KOPT-K1 (cell line): Measurements from ENCODE around the gene SKOR1.
A peak's percentile ranks its signal among the peaks of the same experiment; 100 is the strongest.

Experiments used
- H3K27ac ChIP-seq: fragments of 200-600 bp; sonication (generic); 2 replicates; pipeline ENCODE4 v1.5.1; 2016; ENCODE audit warnings: antibody characterized with exemption, mild to moderate bottlenecking, low read depth, low read length; ENCODE audit not compliant: poor library complexity, severe bottlenecking
- H3K36me3 ChIP-seq: fragments of 200-600 bp; sonication (generic); 2 replicates; pipeline ENCODE4 v1.5.1; 2017; ENCODE audit warnings: antibody characterized with exemption, mild to moderate bottlenecking, low read length, moderate library complexity; ENCODE audit not compliant: insufficient read depth
- H3K9me3 ChIP-seq: fragments of 200-600 bp; sonication (generic); 2 replicates; pipeline ENCODE4 v1.5.1; 2017; ENCODE audit warnings: antibody characterized with exemption, low read length, mild to moderate bottlenecking; ENCODE audit not compliant: insufficient read depth, poor library complexity, severe bottlenecking

SKOR1 gene

GRCh38 chr15:67824976-67825880 is at the start of gene SKOR1:
Gene SKOR1 (plus strand): TSS chr15:67825509. CDS start chr15:67825603, 94 bp downstream.
- Histone ChIP-seq H3K9me3 (peaks cover 33% of the 10 kb centered on the region), H3K27ac (no peak within 1 kb of the TSS), H3K36me3 (no peaks in the 10 kb centered on the region)

GRCh38 chr15:67775998-67776397 is 49.3 kb upstream of the SKOR1 start:
- no peaks in the 10 kb centered on the region for H3K9me3 ChIP-seq
- H3K36me3 ChIP-seq: no peaks in the 10 kb centered on the region
- H3K27ac ChIP-seq: no peak overlapping the region

- Histone ChIP-seq H3K9me3 (no peaks in the 10 kb centered on the region), H3K36me3 (no peaks in the 10 kb centered on the region)
These were observed 48.7 kb upstream of the SKOR1 start for GRCh38 chr15:67776600-67776999.

GRCh38 chr15:67777071-67777470 is 48.2 kb upstream of the SKOR1 start:
- H3K27ac ChIP-seq: no peak overlapping the region
- no peaks in the 10 kb centered on the region for H3K9me3 ChIP-seq
- H3K36me3 ChIP-seq: no peaks in the 10 kb centered on the region

More at GRCh38 chr15:67776600-67776999, 48.7 kb upstream of the SKOR1 start:
- no peak overlapping the region for H3K27ac ChIP-seq

- Histone ChIP-seq H3K36me3 (no peaks in the 10 kb centered on the region), H3K27ac (no peak overlapping the region), H3K9me3 (no peaks in the 10 kb centered on the region)
These were observed 47.5 kb upstream of the SKOR1 start for GRCh38 chr15:67777773-67778172.

GRCh38 chr15:67778968-67779548 is 46.3 kb upstream of the SKOR1 start:
- H3K36me3 ChIP-seq: no peaks in the 10 kb centered on the region
- H3K9me3 ChIP-seq: no peaks in the 10 kb centered on the region
- H3K27ac ChIP-seq: no peak overlapping the region

- Histone ChIP-seq H3K27ac (no peak overlapping the region), H3K36me3 (no peaks in the 10 kb centered on the region), H3K9me3 (no peaks in the 10 kb centered on the region)
These were observed 45.7 kb upstream of the SKOR1 start for GRCh38 chr15:67779549-67780111.

- H3K9me3 ChIP-seq: no peaks in the 10 kb centered on the region
- H3K27ac ChIP-seq: no peak overlapping the region
- no peaks in the 10 kb centered on the region for H3K36me3 ChIP-seq
These were observed 44.2 kb upstream of the SKOR1 start for GRCh38 chr15:67781061-67781460.

- Histone ChIP-seq H3K9me3 (no peaks in the 10 kb centered on the region), H3K36me3 (no peaks in the 10 kb centered on the region), H3K27ac (peak overlapping the region; percentile 78)
These were observed 43.2 kb upstream of the SKOR1 start for GRCh38 chr15:67781907-67782690.

- no peaks in the 10 kb centered on the region for H3K9me3 ChIP-seq
- H3K27ac ChIP-seq: peak overlapping the region; percentile 78
- H3K36me3 ChIP-seq: no peaks in the 10 kb centered on the region
These were observed 42.7 kb upstream of the SKOR1 start for GRCh38 chr15:67782691-67782991.

GRCh38 chr15:67783303-67783702 is 42.0 kb upstream of the SKOR1 start:
- H3K36me3 ChIP-seq: no peaks in the 10 kb centered on the region
- H3K9me3 ChIP-seq: no peaks in the 10 kb centered on the region
- peak overlapping the region; percentile 78 for H3K27ac ChIP-seq

GRCh38 chr15:67784090-67784781 is 41.1 kb upstream of the SKOR1 start:
- Histone ChIP-seq H3K36me3 (no peaks in the 10 kb centered on the region), H3K27ac (peak overlapping the region; percentile 78)

GRCh38 chr15:67784856-67785430 is 40.4 kb upstream of the SKOR1 start:
- H3K27ac ChIP-seq: peak overlapping the region; percentile 78

More at GRCh38 chr15:67784090-67784781, 41.1 kb upstream of the SKOR1 start:
- H3K9me3 ChIP-seq: no peaks in the 10 kb centered on the region

GRCh38 chr15:67785431-67785830 is 39.9 kb upstream of the SKOR1 start:
- Histone ChIP-seq H3K36me3 (no peaks in the 10 kb centered on the region), H3K27ac (peak overlapping the region; percentile 78), H3K9me3 (no peaks in the 10 kb centered on the region)

More at GRCh38 chr15:67784856-67785430, 40.4 kb upstream of the SKOR1 start:
- Histone ChIP-seq H3K9me3 (no peaks in the 10 kb centered on the region), H3K36me3 (no peaks in the 10 kb centered on the region)
